Adrenal gland (tissue), 12 donors: ENCODE results near the gene EIF4EBP3. TPM values are rescaled to one million over a fixed set of nuclear protein-coding genes. Genes with fewer than 3 reads are reported as not detected.
"Not testable (repeated sequence)": the region's sequence is repeated elsewhere in the genome, so short reads cannot be mapped to it uniquely, and the experiment has no call there.

ENCODE experiments used
- DNase-seq, 7 donors: peaks; one replicate each; pipeline ENCODE4 v3.0.0-alpha.2; 2019 to 2020
- H3K27ac ChIP-seq, 5 donors: fragments of 200-600 bp; sonication (generic) in 4 of 5; 1 replicate in 3 of 5; 2 replicates in 2 of 5; pipeline versions ENCODE4 v1.5.1 to v1.8.0; 2016 to 2020; ENCODE audit warnings: mild to moderate bottlenecking in 1 of 5
- H3K27me3 ChIP-seq: fragments of 200-600 bp; 2 replicates; pipeline ENCODE4 v1.8.0; 2021
- H3K36me3 ChIP-seq, 2 donors: fragments of 200-600 bp; replicated peaks in 1 of 2; 1 replicate in 1 of 2; 2 replicates in 1 of 2; pipeline versions ENCODE4 v1.5.1 to v1.8.0; 2018 to 2022
- H3K4me1 ChIP-seq, 2 donors: fragments of 200-600 bp; replicated peaks in 1 of 2; 1 replicate in 1 of 2; 2 replicates in 1 of 2; pipeline versions ENCODE4 v1.5.1 to v1.8.0; 2018 to 2021
- H3K4me3 ChIP-seq, 4 donors: fragments of 200-600 bp; sonication (generic) in 3 of 4; one replicate each; pipeline ENCODE4 v1.5.1; 2016 to 2018
- H3K9me3 ChIP-seq, 3 donors: fragments of 200-600 bp; sonication (generic) in 1 of 3; replicated peaks in 1 of 3; 1 replicate in 2 of 3; 2 replicates in 1 of 3; pipeline versions ENCODE4 v1.5.1 to v1.8.0; 2016 to 2021
- POLR2A ChIP-seq, 2 donors: fragments of 450-650 bp; IDR thresholded peaks; one replicate each; pipeline ENCODE4 v1.6.1; 2017; ENCODE audit warnings: antibody characterized with exemption in 2 of 2, mild to moderate bottlenecking in 2 of 2, moderate library complexity in 1 of 2
- WGBS, 4 donors: extraction: QIAGEN DNeasy Blood & Tissue Kit in 2 of 4; methylation state at CpG; one replicate each; pipeline versions ENCODE4 v1.1.5 to v1.1.7; 2013 to 2017; 5-methylcytosine and 5-hydroxymethylcytosine counted together
- intact Hi-C, 2 donors: fragments of 100-400 bp; cut with DNase I; formaldehyde crosslinking; loops; one replicate each; pipeline versions ENCODE4 v1.14.1 to v1.15.0; 2022 to 2023
- polyA plus RNA-seq, 3 donors: library from polyadenylated mRNA; stranded (reverse); fragments of 200-250 nt in 2 of 3; fragments of 350-450 nt in 1 of 3; fragmentation: Illumina TruSeq in 1 of 3; extraction: RNeasy Lipid Tissue Mini Kit (QIAGEN cat#74804) in 1 of 3; gene quantifications; one replicate each; pipeline ENCODE4 v1.2.3, GENCODE V29; 2013 to 2014
- total RNA-seq, 9 donors: library from RNA; depleted of rRNA in 4 of 9; stranded (reverse); fragments of >200 nt in 4 of 9; fragments of 120-200 nt in 1 of 9; fragmentation: NEBNext Ultra II Directional in 1 of 9; extraction: Animal tissue kit (Norgen Biotek cat#: 25700) in 1 of 9; gene quantifications; one replicate each; pipeline versions ENCODE4 v1.1.0 to v1.2.4, GENCODE V29; 2013 to 2023
- TF ChIP-seq, protein P1 (sequence below), 6 experiments: fragments of 450-650 bp in 4 of 6; fragments of 200-600 bp in 2 of 6; sonication (generic) in 1 of 6; IDR thresholded peaks; 1 replicate in 5 of 6; 2 replicates in 1 of 6; pipeline versions ENCODE4 v1.5.1 to v1.8.0; 2016 to 2021; ENCODE audit warnings: antibody characterized with exemption in 6 of 6, mild to moderate bottlenecking in 2 of 6, moderate library complexity in 1 of 6
- donor health status: healthy with polysubstance abuse.
- donor health status: Bipolar disorder and iron deficiency.
- donor health status: DM: yes; HTN: yes; CAD: no.
- donor health status: DM: no; HTN: no; CAD: no.
- donor health status: DM: no; HTN: no; CAD: no.
- donor health status: DM: yes; HTN: yes; CAD: no.

The EIF4EBP3 gene
- total and polyA plus RNA-seq, 12 donors: 5.9 to 158 (median 40.7) TPM

DNA sequence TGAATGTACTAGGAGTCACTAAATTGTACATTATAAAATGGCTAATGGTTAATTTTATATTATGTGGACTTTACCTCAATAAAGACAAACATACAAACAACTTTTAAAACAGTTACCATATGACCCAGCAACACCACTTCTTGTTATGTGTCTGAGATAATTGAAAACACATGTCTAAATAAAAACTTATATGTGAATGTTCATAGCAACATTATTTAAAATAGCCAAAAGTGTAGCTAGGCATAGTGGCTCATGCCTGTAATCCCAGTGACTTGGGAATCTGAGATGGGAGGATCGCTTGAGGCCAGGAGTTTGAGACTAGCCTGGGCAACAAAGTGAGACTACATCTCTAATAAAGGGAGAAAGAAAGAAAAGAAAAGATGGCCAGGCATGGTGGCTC is 40.0 kb downstream of the EIF4EBP3 start:
- no peak for TF ChIP-seq POLR2A (IDR thresholded peaks at IDR 0.05)
- TF ChIP-seq, protein P1, sequence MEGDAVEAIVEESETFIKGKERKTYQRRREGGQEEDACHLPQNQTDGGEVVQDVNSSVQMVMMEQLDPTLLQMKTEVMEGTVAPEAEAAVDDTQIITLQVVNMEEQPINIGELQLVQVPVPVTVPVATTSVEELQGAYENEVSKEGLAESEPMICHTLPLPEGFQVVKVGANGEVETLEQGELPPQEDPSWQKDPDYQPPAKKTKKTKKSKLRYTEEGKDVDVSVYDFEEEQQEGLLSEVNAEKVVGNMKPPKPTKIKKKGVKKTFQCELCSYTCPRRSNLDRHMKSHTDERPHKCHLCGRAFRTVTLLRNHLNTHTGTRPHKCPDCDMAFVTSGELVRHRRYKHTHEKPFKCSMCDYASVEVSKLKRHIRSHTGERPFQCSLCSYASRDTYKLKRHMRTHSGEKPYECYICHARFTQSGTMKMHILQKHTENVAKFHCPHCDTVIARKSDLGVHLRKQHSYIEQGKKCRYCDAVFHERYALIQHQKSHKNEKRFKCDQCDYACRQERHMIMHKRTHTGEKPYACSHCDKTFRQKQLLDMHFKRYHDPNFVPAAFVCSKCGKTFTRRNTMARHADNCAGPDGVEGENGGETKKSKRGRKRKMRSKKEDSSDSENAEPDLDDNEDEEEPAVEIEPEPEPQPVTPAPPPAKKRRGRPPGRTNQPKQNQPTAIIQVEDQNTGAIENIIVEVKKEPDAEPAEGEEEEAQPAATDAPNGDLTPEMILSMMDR (IDR thresholded peaks at IDR 0.05): no peak
- no peaks in the 10 kb centered on the region for H3K36me3 ChIP-seq
- intact Hi-C loops: no loop called here
- WGBS, 4 donors: 91 to 100% (median 95%) methylated on average over 1 of the region's 1 CpG
- no peak overlapping the region for H3K4me3 ChIP-seq
- peaks cover 0 to 32% of the 10 kb centered on the region in 2 donors for H3K4me1 ChIP-seq
- no peaks in the 10 kb centered on the region for H3K9me3 ChIP-seq
- no peak for DNase-seq
- H3K27ac ChIP-seq: peak overlapping the region in 1 of 5 donors; percentile 64
- no peaks in the 10 kb centered on the region for H3K27me3 ChIP-seq

DNA sequence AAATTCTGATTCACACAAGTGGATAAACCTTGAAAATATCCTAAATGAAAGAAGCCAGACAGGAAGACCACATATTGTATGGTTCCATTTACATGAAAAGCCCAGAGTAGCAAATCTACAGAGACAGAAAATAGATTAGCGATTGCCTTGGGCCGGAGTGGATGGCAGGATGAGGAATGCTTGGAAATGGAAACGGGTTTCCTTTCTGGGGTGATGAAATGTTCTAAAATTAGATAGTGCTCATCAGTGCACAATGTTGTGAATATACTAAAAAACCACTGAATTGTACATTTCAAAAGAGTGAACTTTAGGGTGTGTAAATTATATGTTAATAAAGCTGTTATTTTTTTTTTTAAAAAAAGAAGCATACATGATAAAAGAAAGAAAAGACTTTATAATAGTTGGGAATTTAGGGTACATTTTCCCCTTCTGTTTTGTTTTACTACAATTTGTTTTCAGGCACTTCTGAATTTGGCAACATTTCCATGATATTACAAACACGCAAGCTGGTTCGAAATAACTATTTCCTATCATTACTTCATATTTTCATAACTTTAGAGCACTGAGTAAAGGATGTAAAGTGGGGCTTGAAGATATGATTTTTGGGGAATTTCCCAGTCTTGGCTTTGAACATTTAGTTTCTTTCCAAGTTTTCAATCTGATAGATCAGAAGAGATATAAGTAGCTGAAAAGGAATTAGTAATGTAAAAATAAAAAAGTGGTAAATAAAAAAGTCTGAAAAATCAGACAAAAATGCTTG is 41.0 kb downstream of the EIF4EBP3 start:
- H3K27ac ChIP-seq: peak overlapping the region; percentile 32 to 74 (median 54)

DNA sequence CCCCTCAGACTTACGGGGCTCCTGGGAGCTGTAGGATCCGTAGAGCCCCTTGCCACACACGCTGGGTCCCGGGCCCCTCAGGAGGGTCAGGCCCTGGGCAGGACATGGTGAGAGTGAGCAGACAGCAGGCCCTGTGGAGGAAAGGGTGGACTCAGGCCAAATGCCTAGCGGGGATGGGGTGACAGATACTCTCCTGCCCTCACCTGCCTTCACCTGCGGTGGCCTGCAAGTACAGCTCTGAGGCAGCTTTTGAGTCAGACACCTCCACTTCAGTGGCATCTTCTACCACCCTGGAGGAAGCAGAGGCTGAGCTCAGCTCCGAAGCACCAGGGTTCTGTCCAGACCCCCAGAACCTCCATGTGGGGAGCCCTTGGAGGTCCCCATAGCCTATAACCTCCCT is 43.4 kb downstream of the EIF4EBP3 start:
- Histone ChIP-seq H3K27me3 (no peaks in the 10 kb centered on the region), H3K27ac (peak overlapping the region in 1 of 5 donors; percentile 47), H3K4me3 (no peak overlapping the region), H3K9me3 (no peaks in the 10 kb centered on the region), H3K36me3 (no peaks in the 10 kb centered on the region), H3K4me1 (peaks cover 16 to 44% of the 10 kb centered on the region in 2 donors)
- intact Hi-C loops: no loop called here
- WGBS, 4 donors: 89 to 94% (median 91%) methylated on average over 6 to 7 of the region's 7 CpGs
- DNase-seq: peak in 1 of 7 donors; percentile 42
- TF ChIP-seq, protein P1 (IDR thresholded peaks at IDR 0.05): no peak
- no peak for TF ChIP-seq POLR2A (IDR thresholded peaks at IDR 0.05)

More for the DNA sequence above, 41.0 kb downstream of the EIF4EBP3 start:
- TF ChIP-seq POLR2A (IDR thresholded peaks at IDR 0.05): no peak
- TF ChIP-seq, protein P1 (IDR thresholded peaks at IDR 0.05): no peak
- Histone ChIP-seq H3K4me1 (peaks cover 0 to 32% of the 10 kb centered on the region in 2 donors), H3K36me3 (no peaks in the 10 kb centered on the region), H3K9me3 (no peaks in the 10 kb centered on the region), H3K4me3 (peak overlapping the region in 1 of 4 donors; percentile 17), H3K27me3 (no peaks in the 10 kb centered on the region)
- intact Hi-C loops: no loop called here
- WGBS, 4 donors: 28 to 45% (median 38%) methylated on average over 5 of the region's 5 CpGs
- DNase-seq: peak in 1 of 7 donors; percentile 51

DNA sequence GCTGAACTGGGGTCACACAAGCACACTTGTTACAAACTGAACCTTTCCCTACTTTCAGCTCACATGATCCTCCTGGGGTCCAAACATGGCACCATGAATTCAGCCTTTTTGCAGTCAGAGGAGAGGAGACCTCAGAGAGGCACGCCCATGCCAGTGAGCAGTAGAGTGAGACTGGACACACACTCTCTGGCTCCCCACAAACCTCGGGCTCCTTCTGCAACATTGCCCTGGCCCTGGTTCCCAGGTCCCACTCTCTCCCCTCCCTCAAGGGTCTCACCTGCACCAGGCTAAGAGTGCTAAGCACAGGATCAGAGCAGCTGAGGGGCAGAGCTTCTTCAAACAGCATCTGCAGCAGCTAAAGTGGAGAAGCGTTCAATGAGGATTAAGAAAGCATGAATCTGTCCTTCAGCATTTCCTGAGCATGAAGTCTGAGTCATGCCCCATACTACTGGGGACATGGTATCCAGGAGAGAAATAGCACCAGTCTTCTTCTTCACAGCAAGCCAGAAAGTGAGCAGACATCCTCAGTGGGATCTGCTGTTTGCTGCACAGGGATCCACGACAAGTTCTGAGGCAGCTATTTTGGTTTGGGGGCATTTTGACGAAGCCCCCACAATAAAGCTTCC is 44.4 kb downstream of the EIF4EBP3 start:
- 66 to 71% (median 68%) methylated on average over 5 of the region's 5 CpGs for WGBS, 4 donors
- Histone ChIP-seq H3K27ac (peak overlapping the region in 3 of 5 donors; percentile 22 to 71 (median 27)), H3K4me1 (peaks cover 26 to 54% of the 10 kb centered on the region in 2 donors), H3K27me3 (no peaks in the 10 kb centered on the region), H3K36me3 (no peaks in the 10 kb centered on the region), H3K4me3 (no peak overlapping the region), H3K9me3 (no peaks in the 10 kb centered on the region)
- intact Hi-C loops: no loop called here
- peak in 3 of 7 donors; percentile 30 to 56 (median 54) for DNase-seq
- peak in 1 of 2 donors; percentile 21 for TF ChIP-seq POLR2A (IDR thresholded peaks at IDR 0.05)
- TF ChIP-seq, protein P1 (IDR thresholded peaks at IDR 0.05): no peak

DNA sequence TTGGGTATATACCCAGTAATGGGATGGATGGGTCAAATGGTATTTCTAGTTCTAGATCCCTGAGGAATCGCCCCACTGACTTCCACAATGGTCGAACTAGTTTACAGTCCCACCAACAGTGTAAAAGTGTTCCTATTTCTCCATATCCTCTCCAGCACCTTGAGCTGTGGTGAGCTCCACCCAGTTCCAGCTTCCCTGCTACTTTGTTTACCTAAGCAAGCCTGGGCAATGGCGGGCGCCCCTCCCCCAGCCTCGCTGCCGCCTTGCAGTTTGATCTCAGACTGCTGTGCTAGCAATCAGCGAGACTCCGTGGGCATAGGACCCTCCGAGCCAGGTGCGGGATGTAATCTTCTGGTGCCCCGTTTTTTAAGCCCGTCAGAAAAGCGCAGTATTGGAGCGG is 45.6 kb downstream of the EIF4EBP3 start:
- H3K4me1 ChIP-seq: peaks cover 29 to 55% of the 10 kb centered on the region in 2 donors
- intact Hi-C loops, H3K27me3 ChIP-seq, H3K9me3 ChIP-seq, H3K36me3 ChIP-seq, H3K4me3 ChIP-seq, H3K27ac ChIP-seq: not testable (repeated sequence)
- peak in 1 of 7 donors; percentile 14 for DNase-seq
- 32 to 50% (median 49%) methylated on average over 7 to 12 of the region's 14 CpGs for WGBS, 4 donors
